ENCODE measurements around the gene ZNF71. TPM values are rescaled to one million over a fixed set of nuclear protein-coding genes. Genes with fewer than 3 reads are reported as not detected.
"Not testable (repeated sequence)": the region's sequence is repeated elsewhere in the genome, so short reads cannot be mapped to it uniquely, and the experiment has no call there.

The ZNF71 gene
- total RNA-seq, 1 donor from 2014 or later: 19.5 TPM

DNA sequence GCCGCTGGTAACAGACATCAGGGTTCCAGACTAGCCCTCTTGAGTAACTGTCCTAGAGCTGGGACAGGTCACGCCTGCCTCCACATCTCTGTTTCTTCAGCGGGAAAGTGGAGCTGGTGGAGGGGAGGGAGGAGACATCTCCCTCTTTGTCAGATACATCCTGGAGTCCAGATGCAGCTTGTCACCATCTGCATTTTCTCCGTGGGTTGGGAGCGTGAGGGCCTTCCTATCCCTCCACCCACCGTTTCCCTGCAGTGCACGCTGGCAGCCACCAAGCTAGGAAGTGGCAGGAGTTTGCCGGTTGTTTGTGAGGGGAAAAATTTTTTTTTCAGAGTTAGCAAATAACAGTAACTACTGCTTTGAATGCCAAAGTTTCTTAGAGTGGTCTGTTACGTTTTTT lies 27.9 kb downstream of the ZNF71 start:
- no peak for DNase-seq

DNA sequence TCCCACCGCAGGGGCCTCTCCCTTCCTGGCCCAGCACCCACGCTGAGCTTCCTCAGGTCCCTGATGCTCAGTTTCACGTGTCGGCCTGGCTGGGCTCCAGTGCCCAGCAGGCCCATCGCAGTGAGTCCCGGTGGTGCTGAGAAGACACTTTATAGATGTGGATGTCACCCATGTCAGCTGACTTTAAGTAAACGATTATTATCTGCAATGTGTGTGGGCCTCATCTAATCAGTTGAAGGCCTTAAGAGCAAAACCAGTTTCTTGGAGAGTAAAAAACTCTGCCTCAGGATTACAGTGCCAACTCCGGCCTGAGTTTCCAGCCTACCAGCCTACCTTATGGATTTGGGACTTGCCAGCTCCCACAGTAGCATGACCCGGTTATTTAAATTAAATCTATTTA lies 30.6 kb downstream of the ZNF71 start:
- DNase-seq: no peak

DNA sequence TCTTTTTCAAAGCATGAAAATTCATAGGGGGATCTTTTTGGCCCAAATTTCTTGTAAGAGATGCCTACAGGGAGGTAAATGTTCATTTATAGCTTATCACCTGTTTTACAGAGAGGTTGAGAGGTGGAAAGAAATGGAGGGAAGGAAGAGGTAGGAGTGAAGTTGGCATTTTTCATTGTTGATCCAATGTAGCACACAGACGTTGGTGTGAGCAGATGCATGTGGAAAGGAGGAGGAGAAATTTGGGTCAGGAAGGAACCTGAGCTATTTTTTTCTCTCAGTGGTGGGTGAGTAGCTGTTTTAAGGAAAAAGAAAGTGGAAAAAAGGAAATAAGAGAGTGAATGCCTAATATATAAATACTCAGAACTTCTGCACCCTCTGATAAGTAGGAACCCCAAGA lies 37.9 kb downstream of the ZNF71 start:
- no peak for DNase-seq

DNA sequence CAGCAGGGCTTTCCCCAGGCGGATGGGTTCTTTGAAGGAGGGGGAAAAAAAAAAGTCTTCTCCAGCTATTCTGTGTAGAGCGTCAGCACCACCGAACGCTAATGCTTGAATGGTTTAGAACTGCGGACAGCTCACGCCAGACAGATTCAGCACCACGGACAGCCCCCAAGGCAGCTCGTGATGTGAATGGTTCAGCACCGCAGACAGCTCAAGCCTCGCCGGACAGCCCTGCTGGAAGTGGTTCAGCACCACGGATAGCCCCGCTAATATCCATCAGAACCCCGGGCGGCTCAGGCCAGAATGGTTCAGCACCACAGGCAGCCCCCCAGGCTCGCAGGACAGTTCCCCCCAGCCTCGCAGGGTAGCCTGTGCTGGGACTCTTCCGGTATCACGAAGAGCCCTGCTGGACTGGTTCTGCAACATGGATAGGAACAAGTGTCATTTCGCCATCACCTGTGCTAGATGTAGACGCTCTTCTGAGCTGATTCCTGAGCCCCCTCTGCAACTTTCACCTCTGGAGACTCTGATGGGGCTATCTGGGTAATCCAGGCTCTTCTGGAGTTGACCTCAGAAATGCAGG lies 43.0 kb downstream of the ZNF71 start:
- DNase-seq: peak; percentile 16

DNA sequence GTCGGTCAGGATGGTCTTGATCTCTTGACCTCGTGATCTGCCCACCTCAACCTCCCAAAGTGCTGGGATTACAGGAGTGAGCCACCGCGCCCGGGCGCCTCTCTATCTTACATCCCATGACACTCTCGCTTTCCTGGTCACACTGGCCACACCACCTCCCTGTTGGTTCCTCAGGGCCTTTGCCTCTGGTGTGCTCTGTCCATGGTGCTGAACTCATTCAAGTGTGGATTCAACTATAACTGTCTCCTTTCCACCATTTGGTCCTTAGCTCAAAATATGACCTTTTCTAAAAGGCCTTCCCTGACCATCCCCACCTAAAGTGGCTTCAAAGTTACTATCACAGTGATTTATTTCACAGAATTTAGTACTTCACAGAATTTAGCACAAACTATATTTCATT lies 44.1 kb downstream of the ZNF71 start:
- no peak for DNase-seq

DNA sequence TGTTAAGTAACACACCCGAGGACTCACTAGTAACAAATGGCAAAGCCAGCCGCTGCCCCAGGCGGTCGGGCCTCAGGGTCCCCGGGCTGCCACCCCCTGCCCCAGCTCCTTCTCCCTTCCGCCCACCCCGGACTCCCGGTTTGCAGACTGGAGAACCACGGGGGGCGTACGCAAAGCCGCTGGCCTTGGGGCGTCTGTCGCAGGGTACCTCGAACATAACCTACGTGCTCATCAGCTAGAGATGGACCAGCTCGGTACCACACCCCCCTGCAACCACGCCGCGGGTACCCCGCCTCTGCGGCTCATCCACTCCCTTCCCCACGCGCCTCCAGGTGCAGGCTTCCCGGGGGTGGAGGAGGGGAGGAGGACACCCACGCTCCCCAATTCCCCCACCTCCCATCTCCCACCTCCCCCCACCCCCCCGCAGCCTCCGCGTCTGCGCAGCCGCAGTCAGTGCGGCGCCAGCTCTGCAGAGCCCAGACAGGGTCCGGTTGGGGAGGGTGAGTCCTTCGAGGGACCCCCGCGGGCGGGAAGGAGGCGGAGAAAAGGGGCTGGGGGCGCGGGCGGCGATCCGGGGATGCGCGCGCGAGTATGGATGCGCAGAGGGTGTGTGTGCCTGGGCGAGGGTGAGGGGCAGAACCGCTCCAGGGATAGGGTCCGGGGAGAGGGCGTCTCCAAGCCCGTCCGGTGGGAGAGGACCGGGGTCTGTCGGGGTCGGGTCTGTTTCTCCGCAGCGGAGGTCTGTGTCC lies 47.8 kb downstream of the ZNF71 start, which contains the start of gene SMIM17:
Gene SMIM17 (plus strand): TSS at position 449 of the 749 bp plus-strand sequence. CDS start 2,509 bp downstream, outside the sequence.
- no peak for DNase-seq

DNA sequence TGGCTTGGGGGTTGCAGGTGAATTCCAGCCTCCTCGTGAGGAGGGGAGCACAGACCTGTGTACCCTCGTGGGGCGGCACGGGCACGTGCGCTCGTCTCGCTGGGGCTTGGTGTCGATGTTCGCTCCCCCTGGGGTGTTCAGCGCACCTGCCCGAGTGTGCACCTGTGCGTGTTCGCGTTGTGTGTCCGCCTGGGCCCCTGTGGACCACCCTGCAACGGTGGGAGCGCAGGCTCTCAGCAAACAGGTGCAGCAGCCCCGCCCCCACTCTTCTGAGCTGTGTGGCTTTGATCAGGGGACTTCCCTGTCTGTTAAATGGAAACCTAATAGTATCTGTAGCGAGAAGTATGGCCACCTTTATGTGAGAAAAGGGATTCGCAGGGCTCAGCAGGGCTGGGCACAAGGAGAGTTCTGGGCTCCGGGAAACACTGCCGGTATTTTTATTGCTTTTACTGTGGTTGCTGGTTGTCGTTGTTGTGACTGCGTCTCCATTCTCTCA lies 48.4 kb downstream of the ZNF71 start:
- no peak for DNase-seq

DNA sequence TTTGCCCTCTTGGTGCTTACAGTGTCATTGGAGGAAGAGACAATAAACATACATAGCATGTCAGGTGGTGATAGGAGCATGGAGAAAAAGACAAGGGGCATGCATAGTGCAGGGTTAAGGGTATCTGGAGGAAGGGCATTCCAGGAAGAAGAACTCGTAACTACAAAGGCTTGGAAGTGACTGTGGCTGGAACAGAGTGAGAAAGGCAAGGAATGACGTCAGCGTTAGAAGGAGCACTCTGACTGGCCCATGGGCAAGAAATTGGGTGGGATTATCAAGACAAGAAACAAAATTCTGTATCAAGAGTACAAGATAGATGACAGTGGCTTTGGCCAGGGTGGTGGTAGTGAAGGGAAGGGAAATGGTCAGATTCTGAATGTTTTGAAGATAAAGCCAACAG lies 59.0 kb downstream of the ZNF71 start:
- DNase-seq: no peak

DNA sequence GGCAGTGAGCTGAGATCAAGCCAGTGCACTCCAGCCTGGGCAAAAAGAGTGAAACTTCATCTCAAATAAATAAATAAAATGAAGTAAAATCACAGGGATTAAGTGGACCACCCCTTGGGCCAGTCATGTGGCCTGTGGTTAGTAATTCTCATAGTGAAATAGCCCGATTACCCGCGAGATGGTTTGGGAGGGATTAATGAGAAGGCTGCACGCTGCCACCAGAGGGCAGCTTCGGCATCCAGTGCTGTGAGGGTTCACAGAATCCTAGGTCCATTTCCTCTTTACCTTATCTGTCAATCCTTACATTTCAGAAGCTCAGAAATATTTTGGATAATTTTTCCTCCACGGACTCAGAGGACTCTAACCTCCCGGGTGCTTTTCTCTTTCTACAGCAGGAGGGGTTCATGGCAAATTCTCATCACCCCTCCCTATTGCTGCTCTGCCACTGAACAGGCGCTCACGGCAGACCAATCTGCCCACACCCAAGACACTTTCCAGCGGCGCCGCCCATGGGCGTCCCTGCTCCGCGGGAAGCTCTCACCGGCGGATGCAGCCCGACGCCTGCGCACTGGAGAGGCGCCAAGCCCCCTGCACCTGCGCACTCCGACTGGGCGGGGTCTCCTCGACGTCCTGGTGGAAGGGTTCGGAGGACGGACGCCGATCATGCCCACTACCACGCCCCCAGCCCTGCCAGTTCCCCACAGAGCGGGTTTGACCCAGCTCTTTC lies 65.4 kb downstream of the ZNF71 start:
- DNase-seq: peak; percentile 24

DNA sequence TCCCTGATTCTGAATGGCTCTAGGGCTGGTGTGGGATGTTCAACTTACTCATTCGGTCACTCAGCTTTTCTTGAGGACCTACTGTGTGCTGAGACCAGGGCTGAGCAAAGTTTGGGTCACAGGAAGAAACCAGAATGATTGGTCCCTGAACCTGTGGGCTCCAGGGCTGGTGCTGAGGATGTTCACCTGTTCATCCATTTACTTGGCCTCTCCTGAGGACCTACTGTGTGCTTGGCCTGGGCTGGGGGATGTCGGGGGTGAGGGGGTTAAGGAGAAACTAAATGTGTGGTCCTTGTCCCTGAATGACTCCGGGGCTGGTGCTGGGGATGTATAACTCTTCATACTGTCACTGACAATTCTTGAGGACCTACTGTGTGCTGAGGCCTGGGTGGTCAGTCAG lies 66.1 kb downstream of the ZNF71 start:
- no peak for DNase-seq

DNA sequence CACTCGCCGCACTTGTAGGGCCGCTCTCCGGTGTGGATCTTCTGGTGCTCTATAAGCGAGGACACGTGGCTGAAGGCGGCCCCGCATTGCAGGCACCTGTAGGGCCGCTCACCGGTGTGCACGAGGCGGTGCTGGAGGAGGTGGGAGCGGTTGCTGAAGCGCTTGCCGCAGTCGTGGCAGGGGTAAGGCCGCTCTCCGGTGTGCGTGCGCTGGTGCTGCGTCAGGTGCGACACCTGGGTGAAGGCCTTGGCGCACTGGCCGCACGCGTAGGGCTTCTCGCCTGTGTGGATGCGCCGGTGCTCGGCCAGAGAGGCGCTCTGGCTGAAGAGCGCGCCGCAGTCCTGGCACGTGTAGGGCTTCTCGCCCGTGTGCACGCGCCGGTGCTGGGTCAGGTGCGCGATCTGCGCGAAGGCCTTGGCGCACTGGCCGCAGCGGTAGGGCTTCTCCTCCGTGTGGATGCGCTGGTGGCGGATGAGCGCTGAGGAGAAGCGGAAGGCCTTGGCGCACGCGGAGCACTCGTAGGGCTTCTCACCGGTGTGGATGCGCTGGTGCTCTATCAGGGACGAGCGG lies 68.9 kb downstream of the ZNF71 start:
- DNase-seq: no peak

DNA sequence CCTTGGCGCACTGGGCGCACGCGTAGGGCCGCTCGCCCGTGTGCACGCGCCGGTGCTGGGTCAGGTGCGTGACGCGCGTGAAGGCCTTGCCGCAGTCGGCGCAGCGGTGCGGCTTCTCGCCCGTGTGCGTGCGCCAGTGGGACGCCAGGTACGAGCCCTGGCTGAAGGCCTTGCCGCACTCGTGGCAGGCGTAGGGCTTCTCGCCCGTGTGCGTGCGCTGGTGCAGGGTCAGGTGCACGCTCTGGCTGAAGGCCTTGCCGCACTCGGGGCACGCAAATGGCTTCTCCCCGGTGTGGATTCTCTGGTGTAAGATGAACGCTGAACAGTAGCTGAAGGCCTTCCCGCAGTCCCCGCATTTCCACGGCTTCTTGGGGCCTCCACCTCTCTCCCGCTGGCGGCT lies 69.4 kb downstream of the ZNF71 start:
- DNase-seq: no peak

DNA sequence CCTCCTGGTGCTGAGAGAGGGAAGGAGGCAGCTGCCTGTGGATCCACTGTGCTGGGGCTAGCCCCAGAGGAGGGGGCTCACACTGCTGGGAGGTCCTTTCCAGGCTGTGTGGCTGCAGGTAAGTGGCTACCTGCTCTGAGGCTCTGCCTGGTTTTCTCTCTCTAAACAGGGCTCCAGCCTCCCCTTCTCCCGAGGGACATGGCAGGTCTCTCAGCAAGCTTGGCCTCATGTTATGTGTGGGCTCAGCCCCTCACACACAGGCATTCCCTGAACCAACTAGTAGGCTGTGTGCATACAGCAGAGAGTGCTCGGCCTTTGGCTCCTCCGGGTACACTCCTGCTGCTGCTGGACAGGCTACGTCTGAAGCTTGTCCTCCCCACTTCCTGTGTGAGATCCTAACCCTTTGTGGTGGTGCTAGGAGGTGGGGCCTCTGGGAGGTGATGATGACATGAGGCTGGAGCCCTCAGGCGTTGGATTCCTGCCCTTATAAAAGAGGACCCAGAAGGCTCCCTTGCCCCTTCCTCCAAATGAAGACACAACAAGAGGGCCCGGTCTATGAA lies 72.3 kb downstream of the ZNF71 start:
- no peak for DNase-seq

DNA sequence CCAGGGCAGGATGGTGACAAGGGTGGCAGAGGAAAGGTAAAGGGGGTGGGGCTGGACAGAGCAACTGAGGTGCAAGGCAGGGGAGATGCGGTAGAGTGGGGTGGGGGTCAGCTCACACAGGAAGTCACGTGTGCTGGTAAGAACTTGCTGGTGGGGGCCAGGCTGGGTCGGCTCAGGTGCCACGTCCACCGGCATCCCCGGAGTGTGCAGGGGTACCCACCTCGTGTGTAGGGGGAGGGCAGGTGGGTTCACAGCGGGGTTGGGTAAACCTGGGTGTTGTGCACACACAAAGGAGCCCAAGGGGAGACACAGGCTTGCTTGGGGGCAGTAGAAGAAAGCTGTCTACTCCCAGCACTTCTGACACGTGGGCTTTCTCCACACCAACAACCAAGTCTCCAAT lies 73.6 kb downstream of the ZNF71 start:
- no peak for DNase-seq

DNA sequence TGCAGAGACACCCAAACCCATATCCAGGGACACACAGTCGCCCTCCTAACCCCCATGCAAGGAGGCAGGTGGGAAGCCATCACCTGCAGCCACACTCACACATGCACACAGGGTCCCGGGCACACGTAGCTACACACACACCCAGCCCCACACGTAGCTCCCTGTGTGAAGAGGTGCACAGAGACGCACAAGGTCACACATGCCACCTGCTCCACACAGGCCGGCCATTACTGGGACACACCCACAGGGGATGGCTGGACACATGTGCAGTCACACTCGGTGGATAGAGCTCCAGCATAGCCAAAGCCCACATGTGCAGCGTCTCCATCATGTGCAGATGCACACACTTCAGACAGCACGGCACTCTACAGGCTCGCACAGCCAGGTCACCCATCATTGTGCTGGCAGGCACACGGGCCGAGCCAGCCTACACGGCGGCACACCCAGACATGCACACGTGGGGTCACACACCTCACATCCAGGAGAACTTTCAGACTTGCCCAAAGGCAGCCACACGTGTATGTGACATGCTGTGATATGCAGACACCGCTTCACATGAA lies 75.4 kb downstream of the ZNF71 start:
- no peak for DNase-seq

DNA sequence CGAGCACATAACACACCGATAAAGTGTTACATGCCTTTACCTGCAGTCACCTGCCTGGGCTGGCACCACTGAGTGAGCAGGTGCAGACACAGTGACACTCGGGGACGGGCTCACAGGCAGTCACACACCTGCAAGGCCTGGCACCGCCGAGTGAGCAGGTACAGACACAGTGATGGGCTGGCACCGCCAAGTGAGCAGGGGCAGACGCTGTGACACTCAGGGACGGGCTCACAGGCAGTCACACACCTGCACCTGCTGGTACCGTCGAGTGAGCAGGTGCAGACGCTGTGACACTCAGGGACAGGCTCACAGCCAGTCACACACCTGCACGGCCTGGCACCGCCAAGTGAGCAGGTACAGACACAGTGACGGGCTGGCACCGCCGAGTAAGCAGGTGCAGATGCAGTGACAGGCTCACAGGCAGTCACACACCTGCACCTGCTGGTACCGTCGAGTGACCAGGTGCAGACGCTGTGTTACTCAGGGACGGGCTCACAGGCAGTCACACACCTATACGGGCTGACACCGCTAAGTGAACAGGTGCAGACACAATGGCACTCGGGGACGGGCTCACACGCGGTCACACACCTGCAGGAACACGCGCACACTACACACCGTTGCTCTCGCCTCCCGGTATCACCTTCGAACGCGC lies 76.0 kb downstream of the ZNF71 start:
- DNase-seq: no peak

DNA sequence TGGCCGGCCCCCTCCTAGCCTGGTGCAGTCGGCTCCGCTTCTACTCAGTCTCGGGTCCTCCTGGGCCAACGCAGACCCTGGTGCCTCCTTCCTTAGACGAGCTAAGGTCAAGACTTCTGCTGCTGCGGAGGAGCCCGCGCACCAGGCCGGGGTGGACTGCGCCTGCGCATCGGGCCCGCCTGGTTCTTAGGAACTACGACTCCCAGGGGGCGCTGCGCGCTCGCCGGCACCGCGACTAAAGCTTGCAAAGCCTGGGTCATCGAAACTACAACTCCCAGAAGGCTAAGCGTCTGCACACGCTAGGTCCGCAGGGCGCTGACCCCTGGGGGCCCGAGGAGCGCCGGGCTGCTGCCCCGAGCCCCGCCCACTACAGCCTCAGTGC lies 76.5 kb downstream of the ZNF71 start, which contains the start of gene ZNF835:
Gene ZNF835 (minus strand): TSS at position 145 of the 382 bp plus-strand sequence. CDS start 6,559 bp downstream, outside the sequence.
- peak; percentile 89 for DNase-seq

DNA sequence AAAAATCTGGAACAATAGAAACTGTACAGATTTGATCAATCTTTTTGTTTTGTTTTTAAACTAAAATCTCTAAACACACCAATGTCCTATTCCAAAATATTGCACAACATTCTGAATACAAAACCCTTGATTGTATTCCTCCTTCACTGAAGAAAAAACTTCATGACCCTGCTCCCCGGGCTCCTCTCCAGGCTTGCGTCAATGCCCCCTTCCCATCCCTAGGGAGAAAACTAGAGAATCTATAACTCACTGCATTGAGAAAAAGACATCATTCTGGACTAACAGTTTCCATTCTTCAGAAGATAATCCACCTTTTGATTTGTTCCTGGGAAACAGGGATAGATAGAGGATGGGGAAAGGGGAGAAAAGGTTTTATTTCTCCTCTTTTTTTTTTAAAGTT lies 77.5 kb downstream of the ZNF71 start:
- DNase-seq: not testable (repeated sequence)

Data from occipital lobe (tissue), 2 donors.